ENCODE measurements around the gene DES.

GRCh38 chr2:219465659-219466561 lies 47.7 kb downstream of the DES start:
- TF ChIP-seq MAX (IDR thresholded peaks at IDR 0.05) (no peak), CTCF (IDR thresholded peaks at IDR 0.05 in 2 of 3, conservative IDR thresholded peaks at IDR 0.05 in 1 of 3; ENCODE audit: borderline replicate concordance in 1 of 3, insufficient read depth in 1 of 3, low read depth in 2 of 3, low read length in 2 of 3) (no peak)

Data from HCT116 (cell line).